Suprapubic skin (tissue), 3 donors: ENCODE results near the gene CACNA2D4.

ENCODE experiments used
- EP300 ChIP-seq: sonication (generic); formaldehyde crosslinking; IDR thresholded peaks from one replicate; pipeline ENCODE4 v1.6.1; 2017; ENCODE audit warnings: antibody characterized with exemption
- POLR2A ChIP-seq, 2 donors: fragments of 450-650 bp; IDR thresholded peaks; one replicate each; pipeline ENCODE4 v1.6.1; 2017; ENCODE audit warnings: antibody characterized with exemption in 2 of 2, mild to moderate bottlenecking in 2 of 2, moderate library complexity in 2 of 2
- TF ChIP-seq, protein P1 (sequence below), 2 donors: fragments of 200-600 bp in 1 of 2; fragments of 450-650 bp in 1 of 2; sonication (generic) in 1 of 2; IDR thresholded peaks; one replicate each; pipeline ENCODE4 v1.5.1; 2016 to 2019; ENCODE audit warnings: antibody characterized with exemption in 2 of 2, mild to moderate bottlenecking in 1 of 2, moderate library complexity in 1 of 2

GRCh38 chr12:1793426-1794210, 124.8 kb downstream of the CACNA2D4 start:
- TF ChIP-seq, protein P1, sequence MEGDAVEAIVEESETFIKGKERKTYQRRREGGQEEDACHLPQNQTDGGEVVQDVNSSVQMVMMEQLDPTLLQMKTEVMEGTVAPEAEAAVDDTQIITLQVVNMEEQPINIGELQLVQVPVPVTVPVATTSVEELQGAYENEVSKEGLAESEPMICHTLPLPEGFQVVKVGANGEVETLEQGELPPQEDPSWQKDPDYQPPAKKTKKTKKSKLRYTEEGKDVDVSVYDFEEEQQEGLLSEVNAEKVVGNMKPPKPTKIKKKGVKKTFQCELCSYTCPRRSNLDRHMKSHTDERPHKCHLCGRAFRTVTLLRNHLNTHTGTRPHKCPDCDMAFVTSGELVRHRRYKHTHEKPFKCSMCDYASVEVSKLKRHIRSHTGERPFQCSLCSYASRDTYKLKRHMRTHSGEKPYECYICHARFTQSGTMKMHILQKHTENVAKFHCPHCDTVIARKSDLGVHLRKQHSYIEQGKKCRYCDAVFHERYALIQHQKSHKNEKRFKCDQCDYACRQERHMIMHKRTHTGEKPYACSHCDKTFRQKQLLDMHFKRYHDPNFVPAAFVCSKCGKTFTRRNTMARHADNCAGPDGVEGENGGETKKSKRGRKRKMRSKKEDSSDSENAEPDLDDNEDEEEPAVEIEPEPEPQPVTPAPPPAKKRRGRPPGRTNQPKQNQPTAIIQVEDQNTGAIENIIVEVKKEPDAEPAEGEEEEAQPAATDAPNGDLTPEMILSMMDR (IDR thresholded peaks at IDR 0.05): no peak
- TF ChIP-seq EP300: no peak
- TF ChIP-seq POLR2A (IDR thresholded peaks at IDR 0.05): no peak
